Measurements from ENCODE around the gene ANKRD13C.
"Not testable (repeated sequence)": the region's sequence is repeated elsewhere in the genome, so short reads cannot be mapped to it uniquely, and the experiment has no call there.

Gene ANKRD13C

DNA sequence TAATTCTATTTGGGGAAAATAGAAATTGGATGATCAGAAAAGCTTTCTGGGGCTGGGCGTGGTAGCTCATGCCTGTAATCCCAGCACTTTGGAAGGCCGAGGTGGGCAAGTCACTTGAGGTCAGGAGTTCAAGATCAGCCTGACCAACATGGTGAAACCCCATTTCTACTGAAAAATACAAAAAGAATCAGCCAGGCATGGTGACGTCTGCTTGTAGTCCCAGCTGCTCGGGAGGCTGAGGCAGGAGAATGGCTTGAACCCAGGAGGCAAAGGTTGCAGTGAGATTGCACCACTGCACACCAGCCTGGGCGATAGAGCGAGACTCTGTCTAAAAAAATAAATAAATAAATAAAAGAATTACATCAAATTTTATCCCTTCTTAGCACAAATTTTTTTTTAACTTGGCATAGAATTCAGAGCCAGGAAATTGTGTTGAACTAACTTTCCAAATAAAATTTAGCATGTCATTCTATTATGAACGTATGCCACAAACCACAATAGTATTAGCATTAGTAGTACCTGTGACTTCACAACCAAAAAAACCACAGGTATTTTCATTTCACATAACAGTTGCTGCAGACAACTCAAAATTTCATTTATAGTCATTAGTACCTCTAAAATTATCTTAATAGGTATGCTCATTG, 4.5 kb upstream of the ANKRD13C start:
- no peak for DNase-seq

DNA sequence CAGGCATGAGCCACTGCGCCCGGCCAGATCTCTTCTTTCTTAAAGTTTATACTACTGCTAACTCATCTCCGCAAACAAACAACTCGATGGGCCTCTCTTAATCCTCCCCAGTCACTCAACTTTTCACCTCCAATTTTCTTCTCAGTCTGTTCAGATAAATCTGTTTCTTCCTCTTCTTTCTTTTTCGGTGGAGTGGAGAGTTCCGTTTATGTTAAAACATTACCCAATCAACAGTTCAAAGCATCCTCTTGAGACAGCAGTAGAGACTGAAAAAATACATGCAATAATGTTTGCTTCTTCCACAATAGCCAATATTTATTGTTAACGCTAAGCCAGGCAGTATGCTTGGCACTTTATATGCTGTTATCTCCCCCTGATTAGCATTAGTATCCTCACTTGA, 1.4 kb upstream of the ANKRD13C start:
- no peak for DNase-seq

DNA sequence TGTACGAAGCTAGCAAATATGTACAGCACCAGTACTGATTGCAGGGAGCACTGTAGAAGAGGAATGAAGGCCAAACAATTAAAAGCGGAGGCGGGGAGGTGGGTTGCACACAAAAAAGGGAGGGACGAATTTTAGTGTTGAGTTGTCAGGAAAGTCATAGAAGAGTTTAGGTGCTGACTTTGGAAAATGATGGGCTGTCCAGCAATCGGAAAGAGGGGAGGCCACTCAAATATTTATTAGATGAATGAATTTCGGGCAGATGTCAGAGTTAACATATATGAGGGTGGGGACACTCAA, 537 bp upstream of the ANKRD13C start:
- DNase-seq, result no peak

DNA sequence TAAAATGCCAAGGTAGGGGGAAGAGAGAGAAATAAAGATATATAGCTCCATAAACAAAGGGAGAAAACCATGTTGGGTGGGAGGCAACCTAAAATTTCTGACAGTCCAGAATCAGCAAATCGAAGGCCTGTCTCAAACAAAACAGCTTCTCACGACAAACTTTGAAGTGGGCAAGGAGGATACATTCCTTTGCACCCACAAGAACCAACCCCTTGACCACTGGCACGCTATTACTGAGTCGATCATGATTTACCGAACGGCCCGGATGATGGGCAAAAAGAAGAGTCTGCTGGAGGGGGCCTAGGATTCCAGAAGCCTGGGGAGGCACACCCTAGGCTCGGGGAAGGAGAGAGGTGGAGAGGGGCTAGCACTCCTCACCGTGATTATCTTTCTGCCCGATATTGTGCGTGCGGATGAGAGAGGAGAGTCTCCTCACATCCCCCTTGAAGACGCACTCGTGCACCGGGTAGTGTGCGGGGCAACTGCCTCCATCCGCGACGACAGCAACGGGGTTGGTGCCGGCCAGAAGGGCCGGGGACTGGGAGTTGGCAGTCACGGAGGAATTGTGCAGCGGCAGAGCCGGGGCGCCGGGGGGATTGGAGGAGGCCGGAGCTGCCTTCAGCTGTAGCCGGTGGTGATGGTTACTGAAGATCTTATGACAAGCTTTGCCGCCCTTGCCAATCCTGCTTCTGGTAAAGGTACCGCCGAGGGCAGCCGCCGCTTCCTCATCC, 756 bp downstream of the ANKRD13C start:
- DNase-seq, result no peak

DNA sequence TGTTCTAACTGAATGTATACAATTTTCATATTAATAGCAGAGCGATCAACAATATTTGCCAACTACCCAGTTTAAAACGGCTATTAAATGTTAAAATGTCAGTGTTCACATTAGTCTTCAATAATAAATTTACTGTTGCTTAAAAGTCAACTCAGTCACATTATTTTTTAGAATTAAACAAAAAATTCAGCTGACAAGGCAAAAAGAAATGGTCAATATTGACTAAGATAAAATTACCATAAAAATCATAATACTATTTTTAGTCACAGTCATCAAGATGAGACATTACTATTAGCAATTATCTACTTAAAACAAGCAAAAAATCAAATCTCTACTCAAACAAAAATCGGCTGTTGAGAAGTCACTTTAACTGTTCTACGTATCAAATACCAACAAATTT, 1.5 kb downstream of the ANKRD13C start:
- DNase-seq, result no peak

DNA sequence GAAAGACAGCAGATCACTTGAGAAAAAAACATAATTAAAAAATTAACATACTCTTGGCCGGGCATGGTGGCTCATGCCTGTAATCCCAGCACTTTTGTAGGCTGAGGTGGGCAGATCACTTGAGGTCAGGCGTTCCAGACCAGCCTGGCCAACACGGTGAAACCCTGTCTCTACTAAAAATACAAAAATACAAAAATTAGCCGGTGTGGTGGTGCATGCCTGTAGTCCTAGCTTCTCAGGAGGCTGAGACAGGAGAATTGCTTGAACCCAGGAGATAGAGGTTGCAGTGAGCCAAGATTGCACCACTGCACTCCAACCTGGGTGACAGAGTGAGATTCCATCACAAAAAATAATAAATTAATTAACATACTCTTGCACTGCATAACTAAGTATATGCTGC, 4.7 kb downstream of the ANKRD13C start:
- DNase-seq, result not testable (repeated sequence)

DNA sequence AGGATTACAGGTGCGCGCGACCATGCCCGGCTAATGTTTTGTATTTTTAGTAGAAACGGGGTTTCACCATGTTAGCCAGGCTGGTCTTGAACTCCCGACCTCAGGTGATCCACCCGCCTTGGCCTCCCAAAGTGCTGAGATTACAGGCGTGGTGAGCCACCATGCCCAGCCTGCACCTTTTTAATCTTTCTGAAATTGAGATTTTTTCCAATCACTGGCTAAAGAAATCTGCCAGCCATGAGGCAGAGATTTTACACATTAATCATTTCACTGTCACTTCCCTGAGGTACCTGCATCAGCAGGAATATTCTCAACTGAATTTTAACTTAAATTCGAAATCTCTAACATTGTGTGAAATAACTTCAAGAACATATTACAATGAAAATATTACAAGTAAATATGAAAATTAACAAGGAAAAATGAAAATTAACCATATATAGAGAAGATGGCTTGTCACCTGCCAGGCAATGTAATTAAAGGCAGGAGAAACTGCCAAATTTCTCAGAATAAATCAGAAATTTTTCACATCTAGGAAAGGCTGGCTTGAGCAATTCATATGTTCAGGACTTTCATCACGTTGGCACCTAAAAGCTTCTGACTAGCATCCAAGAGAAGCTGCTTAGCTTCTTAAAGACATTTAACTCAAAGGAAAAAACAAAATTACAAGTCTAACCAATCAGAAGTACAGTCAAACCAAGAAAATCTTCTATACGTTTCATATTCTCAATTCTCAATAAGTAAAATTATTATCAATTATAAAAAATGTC, 5.9 kb downstream of the ANKRD13C start:
- no peak for DNase-seq

DNA sequence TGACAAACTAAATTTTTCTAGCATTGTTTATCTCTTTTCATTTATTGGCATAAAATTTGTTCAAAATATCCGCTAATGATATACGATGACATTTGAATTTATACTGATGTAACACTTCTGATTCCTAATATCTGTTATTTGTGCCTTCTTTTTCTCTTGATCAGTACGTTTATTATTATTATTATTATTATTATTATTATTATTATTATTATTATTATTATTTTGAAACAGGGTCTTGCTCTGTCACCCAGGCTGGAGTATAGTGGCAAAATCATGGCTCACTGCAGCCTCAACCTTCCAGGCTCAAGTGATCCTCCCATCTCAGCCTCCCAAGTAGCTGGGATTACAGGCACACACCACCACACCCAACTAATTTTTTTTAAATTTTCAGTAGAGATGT, 14.9 kb downstream of the ANKRD13C start:
- DNase-seq, result not testable (repeated sequence)

DNA sequence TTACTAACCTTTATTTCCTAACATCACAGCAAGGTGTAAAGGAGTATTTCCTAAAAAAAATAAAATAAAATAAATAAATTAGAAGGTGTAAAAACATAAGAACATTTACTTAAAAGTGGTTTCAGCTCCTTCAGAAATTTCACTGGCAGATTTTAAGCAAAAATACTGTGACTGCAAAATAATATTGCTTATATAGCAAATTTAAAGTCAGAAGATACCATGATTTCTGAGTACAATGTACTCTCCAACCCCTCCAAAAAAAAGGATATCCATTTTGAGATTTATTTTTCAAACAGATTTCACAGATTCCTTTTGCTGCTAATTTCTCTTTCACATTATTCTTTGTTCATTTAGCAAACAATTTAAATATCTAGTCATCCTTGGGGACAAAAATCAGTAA, 18.5 kb downstream of the ANKRD13C start:
- DNase-seq, result no peak

DNA sequence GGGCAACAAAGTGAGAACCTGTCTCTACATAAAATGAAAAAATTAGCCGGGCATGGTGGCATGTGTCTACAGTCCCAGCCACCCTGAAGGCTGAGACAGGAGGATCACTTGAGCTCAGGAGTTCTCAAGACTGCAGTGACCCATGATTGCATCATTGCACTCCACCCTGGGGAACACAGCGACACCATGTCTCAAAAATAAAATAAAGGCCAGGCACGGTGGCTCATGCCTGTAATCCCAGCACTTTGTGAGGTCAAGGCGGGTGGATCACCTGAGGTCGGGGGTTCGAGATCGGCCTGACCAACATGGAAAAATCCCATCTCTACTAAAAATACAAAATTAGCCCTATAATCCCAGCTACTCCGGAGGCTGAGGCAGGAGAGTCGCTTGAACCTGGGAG, 20.1 kb downstream of the ANKRD13C start:
- DNase-seq, result no peak

DNA sequence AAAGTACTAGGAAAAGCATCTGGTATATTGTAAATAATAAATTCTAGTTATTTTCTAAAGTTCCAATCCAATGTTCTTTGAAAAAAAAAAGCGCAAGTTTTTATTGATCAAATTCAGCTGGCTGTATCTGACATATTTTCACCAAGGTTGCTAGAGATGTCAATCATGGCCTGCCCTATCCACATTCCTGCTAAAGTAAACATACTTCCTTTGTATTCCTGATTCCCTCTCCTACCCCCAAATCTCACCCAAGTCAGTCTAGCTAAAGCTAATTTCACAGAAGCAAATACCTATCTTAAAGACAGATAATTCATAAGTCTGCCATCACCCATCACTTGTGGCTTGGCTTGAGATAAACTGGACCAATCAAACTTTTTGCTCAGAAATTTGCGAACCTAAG, 21.3 kb downstream of the ANKRD13C start:
- no peak for DNase-seq

DNA sequence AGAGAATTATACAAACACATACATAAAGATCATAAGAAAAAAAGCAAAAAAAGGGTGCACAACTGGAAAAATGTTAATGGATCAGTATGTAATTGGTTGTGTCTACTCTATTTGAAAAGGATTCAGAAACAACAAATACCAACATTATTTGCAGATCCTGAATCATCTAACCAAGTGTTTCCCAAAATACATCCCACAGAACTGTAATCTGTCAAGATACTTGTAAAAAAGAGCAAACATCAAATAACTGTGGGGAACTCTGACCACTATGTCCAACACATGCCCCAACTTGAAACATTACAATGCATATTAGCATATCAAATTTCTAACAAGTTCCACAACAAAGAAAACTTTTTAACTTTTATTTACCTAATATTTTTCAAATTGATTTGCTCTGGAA, 22.6 kb downstream of the ANKRD13C start:
- DNase-seq, result no peak

DNA sequence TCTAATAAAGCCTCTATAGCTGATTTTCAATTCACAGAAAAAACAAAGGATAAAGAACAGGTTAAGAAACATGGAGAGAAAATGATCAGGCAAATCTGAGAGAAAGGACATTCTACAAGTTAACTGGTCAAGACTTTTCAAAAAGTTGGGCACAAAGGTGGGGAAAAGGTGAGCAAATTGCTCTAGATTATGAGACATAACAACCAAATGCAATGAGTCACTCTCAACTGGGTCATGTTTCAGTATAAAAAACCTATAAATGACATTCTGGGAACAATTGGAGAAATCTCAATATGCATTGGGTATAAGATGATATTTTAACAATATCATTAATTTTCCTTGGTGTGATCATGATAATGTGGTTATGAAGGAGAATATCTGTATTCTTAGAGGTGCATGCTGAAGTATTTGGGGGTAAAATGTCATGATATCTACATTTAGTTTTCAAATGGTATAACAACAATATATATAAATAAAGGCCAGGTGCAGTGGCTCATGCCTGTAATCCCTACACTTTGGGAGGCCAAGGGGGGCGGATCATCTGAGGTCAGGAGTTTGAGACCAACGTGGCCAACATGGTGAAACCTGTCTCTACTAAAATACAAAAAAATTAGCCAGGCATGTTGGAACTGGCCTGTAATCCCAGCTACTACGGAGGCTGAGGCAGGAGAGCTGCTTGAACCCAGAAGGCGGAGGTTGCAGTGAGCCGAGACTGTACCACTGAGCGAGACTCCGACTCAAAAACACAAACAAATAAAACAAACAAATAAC, 27.0 kb downstream of the ANKRD13C start:
- DNase-seq, result no peak

DNA sequence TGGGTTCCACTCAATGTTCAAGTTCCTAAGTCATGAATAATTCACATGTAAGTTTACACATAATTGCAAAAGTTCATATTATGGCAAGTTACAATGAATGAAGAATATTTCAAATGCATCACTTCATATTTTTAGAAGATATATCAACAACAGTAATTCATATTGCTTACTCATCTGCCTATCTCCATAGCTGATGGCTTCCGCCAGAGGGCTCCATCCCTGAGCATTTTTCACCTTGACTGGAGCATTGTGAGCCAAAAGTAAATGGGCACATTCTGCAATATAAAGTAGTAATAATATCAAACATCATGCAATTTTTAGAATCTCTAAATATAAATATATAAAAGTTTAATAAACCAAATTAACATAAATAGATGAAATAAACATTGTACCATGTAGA, 29.8 kb downstream of the ANKRD13C start:
- no peak for DNase-seq

DNA sequence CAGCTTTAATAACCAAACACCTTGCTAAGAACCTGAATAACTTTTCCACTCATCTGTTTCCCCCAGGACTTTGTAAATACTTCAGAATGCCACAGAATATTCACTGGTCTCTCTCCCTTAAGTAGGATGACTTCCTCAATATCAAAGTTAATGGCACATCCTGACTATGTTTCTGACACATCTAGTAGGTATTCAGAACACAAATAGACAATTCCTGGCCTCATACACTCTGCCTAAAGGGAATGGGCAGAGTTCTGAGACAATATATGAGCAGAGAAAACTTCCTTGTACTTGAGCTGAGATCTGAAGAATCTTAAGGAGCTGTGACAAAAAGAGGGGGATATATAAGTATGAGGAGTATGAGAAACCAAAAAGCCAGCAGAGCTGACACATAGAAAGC, 34.8 kb downstream of the ANKRD13C start:
- no peak for DNase-seq

DNA sequence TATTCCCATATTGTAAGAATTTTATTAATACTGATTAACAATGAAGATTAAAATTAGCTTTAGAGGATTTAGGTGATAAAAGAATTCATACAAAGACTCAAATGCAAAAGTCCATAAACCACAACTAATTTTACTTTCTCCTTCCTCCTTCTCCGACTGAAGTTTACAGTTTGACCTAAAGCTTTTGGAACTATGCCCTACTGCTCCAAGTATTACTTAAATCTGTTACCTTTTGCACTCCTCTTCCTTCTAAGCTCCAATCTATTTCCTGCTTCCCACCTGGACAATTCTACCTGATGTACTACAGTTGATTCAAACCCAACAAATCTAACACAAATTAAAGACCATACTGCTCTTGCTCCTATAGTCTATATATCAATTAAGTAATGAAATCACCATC, 36.3 kb downstream of the ANKRD13C start:
- no peak for DNase-seq

DNA sequence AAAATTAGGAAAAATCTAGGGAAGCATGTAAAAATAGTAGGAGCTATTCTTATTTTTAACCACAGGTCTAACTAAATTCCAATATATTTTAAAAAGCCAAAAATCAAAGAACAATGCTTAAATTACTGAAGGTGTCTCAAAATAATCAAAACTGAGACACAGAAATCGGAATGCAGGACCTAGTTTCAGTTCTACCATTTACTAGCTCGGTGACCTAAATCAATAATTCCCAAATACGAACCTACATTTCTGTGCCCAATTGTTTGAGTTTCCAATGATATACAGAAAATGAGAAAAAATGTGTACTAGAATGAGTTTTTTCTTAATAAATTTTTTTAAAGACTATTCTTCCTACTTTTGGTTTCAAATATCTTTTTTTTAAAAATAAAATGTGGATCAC, 37.4 kb downstream of the ANKRD13C start:
- DNase-seq, result no peak

DNA sequence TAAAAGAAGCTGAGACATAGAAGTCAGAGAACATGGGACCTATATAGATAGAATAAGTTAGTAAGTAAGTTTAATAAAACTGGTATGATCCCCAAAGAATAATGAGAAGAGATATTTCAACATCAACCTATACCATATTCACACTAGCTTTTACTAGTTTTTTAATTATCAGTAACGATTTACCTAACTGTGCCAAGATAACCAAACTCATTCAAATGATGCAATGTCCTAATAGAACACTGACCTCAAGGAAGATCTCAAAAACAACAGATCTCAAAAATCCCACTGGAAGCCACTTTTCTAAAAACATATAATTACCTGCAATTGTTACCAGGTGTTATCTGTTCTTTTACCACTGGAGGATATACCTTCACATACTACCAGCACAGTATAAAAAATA, 38.7 kb downstream of the ANKRD13C start:
- no peak for DNase-seq

DNA sequence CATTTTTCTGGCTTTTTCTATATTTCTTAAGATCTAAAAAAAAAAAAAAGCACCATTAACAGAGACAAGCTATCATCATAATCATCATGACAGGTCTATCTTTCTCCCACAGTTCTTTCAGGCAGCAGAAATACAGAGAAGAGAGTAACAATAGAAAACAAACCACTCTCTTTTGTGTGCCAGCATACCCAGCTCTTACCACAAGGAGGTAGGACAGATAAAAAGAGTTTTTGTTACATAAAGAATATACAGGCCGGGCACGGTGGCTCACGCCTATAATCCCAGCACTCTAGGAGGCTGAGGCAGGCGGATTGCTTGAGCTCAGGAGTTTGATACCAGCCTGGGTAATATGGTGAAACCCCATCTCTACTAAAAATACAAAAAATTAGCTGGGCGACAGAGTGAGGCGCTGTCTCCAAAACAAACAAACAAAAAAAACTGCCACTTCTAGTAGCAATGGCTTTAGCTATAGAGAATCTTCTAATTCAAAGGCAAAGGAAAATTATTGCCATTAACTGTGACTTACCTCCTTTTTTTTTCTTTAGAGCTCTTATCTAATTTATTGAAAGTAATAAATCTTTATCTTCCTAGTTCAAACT, 39.7 kb downstream of the ANKRD13C start:
- DNase-seq, result no peak

DNA sequence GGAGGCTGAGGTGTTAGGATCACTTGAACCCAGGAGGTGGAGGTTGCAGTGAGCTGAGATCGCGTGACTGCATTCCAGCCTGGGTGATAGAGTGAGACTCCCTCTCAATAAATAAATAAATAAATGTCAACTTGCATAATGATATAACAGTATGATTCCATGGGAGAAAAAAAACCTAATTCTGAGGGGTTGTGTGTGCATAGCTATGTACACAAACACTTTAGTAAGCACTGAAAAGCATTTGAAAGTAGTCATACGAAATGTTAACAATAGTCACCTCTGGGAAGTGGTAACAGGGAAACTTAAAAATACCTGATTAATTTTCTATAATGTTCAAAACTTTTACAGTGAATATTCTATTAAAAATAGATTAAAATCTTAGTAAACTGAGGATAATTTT, 43.2 kb downstream of the ANKRD13C start:
- DNase-seq, result no peak

DNA sequence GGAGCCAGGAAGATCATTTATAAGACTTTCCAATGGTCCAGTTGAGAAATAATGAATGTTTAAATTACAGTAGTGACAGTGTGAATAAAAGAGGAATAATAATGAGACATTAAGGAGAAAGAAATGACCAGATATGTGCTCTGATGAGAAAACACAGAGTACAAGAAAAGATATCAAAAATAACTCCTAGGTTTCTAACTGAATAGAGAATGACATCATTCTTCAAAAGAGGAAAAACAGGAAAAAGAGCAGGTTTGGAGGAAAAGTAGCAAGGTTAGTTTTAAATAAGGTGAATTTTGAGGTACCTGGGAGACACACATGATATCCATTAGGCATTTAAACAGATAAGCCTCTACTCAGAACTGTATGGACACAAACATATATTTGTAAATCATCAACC, 55.0 kb downstream of the ANKRD13C start:
- no peak for DNase-seq

DNA sequence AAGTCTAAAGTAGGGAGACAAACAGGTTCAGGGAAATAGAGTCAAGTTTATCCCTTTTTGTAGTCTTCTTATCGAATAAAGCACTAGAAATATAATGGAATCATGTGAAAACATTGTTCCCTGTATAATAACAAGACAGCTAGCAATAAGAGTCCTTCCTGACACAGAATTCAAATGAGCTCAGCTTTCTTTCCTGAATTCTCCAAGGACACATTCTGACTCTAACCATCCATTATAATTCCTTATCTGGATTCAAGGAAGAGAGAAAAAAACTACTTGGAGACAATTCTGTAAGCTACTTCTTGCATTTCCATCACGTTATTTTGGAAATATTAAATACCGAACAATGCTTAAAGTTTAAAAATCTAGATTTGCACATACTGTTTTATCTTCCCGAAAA, 58.8 kb downstream of the ANKRD13C start:
- no peak for DNase-seq

DNA sequence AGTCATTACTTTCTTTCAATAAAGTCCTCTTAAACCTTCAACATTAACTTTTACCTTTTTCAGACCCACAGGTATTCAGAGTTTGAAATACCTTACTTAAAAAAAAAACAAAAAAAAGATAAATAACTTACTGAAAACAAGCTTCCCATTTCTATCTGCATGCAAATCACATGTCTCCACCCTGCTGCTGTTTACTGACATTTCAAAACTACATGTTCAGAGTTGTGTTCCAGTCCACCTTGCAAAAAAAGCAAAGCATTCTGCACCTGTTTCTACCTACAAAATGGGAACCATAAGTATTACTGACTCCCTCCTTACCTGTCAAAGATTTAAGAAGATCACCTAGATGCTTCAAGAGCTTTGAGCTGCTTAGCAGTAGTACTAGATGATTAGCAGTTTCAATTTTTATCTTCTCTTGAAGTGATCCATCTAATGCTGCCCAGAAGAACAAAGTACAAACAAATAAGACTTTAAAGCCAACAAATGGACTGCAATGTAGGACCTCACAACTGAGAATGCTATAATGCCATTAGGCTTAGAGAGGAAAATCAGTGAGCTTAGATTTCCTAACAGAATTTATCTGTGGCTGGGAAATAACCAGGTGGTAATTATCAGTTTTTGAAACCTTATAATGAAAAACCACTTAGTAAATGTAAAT, 61.2 kb downstream of the ANKRD13C start:
- no peak for DNase-seq
